ENCODE results near the gene DDX41.

DNA sequence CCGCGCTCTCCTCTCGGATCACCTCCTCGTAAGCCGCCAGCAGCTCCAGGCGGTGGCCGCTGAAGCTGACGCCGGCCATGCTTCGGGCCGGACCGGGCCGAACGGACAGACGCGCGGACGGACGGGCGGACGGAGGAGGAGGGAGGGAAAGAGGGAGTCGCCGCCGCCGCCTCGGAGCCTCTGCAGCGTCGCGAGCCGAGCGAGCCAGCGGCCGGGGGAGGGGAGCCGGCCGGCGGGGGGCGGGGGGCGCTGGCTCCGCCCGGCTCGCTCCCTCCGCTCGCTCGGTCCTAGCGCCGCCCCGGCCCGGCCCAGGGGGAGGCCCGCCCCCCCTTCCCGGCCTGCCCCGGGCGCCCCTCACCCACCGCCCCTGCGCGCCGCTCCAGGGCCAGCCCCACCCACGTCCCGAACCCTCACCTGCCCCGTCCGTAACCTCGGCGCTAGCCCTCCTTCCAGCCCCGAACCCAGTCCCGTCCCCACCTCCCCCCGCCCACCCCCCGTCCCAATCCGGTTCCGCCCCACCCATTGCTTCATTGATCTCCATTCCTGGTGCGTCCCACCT is 43.2 kb downstream of the DDX41 start, which contains the start of gene DBN1:
- TF ChIP-seq EZH2 (IDR thresholded peaks at IDR 0.05; ENCODE audit: low read length, missing control alignments), result no peak
- TF ChIP-seq, protein P1, sequence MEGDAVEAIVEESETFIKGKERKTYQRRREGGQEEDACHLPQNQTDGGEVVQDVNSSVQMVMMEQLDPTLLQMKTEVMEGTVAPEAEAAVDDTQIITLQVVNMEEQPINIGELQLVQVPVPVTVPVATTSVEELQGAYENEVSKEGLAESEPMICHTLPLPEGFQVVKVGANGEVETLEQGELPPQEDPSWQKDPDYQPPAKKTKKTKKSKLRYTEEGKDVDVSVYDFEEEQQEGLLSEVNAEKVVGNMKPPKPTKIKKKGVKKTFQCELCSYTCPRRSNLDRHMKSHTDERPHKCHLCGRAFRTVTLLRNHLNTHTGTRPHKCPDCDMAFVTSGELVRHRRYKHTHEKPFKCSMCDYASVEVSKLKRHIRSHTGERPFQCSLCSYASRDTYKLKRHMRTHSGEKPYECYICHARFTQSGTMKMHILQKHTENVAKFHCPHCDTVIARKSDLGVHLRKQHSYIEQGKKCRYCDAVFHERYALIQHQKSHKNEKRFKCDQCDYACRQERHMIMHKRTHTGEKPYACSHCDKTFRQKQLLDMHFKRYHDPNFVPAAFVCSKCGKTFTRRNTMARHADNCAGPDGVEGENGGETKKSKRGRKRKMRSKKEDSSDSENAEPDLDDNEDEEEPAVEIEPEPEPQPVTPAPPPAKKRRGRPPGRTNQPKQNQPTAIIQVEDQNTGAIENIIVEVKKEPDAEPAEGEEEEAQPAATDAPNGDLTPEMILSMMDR (conservative IDR thresholded peaks at IDR 0.05 in 1 of 2, IDR thresholded peaks at IDR 0.05 in 1 of 2; ENCODE audit: low read depth in 1 of 2, low read length in 2 of 2), result no peak

All from fibroblast of lung (primary cell).